NCI-H1930 (cell line): ENCODE results near the gene CAB39.
"Not testable (repeated sequence)": the region's sequence is repeated elsewhere in the genome, so short reads cannot be mapped to it uniquely, and the experiment has no call there.

Experiments
- DNase-seq, 2 experiments: peaks; one replicate each; lab custom pipeline; 2025; lab: John Stamatoyannopoulos, UW

Gene CAB39

DNA sequence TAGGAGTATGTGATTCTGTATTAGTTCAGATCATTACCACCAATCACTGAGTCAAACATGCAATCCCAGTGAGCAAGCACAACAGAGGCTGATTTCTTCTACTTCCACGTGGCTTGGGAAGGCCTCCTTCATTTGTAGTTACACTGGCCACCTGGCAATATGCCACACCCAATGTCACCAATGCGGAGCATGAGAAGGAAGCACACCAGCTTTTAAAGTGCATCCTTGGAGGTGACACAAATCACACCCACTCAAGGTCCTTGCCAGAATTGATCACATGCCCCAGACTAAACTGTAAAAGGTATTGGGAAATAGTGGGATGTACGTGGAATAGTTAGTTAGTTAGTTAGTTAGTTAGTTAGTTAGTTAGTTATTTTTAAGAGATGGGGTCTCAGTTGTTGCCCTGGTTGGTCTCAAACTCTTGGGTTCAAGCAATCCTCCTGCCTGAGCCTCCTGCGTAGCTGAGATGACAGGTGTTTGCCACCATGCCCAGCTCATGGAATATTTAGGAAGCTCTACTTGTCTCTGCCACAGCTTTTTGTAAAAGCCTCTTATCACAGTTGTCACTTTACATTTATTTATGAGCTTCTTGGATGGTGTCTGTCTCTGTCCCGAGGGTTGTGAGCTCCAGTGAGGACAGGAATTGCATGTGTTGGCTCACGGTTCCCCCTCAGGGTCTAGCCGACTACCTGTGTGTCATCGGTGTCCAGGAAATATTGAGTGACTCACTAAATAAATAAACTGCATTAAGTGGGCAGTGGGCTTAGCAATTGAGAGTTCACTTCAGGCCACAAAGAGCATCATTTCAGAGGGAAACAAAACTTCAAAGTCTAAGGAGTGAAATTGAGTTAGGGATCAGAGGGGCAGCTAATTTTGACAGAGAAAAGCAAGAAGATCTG lies 28.1 kb upstream of the CAB39 start:
- no peak for DNase-seq

DNA sequence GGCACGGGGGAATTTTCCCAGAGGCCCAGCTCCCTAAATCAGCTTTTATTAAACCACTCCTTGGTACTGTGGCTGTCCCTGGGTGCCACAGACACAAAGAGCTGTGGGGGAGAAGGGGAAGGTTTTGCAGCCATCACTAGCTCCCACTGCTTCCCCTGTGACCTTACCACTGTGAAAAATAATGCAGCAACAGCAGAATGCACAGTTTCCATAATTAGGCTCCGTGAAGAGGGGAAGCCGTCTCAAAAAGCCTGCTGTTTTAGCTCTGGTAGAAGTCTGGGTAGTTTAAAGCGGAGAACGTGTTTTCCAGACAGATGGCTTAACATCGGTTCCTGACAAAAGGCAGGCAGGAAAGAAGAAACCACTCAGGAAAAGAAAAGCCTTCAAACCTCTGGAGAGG lies 27.5 kb upstream of the CAB39 start:
- DNase-seq, result no peak

DNA sequence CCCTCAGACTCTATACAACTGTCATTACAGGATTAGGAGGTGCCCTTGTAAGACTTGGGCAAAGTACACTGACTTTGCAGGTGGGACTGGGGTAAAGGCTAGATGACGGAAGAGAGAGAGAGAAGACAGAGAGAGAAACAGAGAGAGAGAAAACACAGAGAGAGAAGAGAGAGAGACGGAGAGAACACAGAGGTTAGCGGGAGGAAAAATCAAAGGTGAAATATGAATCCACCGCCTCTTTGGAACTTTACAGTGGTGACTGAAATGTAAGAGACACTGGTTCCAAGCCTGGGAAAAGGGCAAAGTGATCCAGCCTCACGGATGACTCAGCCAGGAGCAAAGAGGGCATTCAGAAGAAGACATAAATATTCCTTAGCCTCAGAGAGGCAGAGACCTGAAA lies 25.1 kb upstream of the CAB39 start:
- DNase-seq, result no peak

DNA sequence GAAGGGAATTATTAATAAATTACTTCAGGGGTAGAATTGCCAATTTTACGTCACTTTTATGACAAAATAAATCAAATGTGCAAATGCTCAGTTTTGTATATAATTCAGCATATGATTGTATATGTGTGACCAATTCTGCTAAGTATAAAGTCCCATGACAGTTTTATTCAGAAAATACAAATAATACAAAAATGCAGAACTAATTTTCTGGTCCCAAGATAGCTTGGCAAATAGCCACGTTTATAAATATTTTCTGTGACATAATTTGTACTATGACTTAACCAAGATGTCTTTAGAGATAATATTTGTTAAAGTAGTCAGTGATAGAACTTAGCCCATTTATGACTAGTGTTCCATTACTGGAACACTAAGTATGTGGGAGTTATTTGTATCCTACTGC lies 24.2 kb upstream of the CAB39 start:
- no peak for DNase-seq

DNA sequence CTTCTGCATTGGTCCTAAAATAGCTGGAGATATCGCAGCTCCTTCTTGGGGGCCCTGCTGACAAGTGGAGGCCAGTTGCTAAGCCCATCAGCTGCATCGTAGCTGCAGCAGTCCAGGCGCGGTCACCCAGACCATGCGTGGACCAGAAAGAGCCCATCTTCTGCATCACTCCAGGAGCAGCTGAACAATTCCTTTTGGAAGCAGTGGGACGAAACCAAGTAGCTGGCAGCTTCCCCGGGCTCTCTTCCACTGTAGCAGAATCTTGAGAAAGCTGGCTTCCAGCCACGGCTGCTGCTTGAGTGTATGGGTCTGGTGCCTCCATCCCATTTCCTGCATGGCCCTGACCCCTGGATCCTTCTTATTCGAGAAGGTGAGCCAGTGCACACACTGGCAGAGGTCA lies 22.2 kb upstream of the CAB39 start:
- DNase-seq, result no peak

DNA sequence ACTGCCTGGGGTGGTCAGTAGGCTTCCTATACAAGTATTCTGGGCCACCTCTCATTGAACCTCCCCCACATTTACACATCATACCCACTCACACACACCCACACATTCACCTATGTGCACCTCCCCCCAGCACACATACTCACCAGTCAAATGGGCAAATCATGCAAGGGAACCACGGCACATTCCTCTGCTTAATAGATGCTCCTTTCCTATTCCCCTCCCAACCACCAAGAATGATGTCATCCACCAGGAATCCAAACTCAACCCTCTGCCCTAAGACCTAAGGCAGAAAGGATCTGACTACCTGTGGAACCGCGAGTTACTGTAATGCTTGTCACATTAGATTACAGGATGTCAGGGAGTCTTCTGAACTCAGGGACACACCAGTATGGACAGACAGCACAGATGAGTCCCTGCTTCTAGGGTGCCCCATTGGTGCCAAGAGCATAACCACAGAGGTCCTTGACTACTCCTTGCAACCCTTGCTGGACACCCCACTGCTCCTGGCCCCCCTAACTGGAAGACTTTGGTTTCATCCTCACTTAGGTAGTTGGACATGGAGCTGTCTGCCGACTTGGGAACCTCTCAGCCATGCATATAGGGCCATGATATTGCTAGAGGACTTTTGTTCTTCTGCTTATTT lies 21.5 kb upstream of the CAB39 start:
- DNase-seq, result no peak

DNA sequence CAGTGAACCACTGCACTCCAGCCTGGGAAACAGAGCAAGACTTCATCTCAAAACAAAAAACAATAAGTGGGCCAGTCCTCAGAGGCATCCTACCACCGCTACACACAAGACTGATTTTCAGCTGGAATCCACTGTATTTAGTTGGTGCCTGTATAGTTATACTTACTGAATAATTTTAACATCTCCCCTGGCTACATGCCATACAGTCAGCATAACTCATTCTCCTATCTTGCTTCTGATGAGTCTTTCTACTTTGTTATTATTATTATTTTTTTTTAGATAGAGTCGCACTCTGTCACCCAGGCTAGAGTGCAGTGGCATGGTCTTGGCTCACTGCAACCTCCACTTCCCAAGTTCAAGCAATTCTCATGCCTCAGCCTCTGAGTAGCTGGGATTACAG lies 19.9 kb upstream of the CAB39 start:
- DNase-seq, result no peak

DNA sequence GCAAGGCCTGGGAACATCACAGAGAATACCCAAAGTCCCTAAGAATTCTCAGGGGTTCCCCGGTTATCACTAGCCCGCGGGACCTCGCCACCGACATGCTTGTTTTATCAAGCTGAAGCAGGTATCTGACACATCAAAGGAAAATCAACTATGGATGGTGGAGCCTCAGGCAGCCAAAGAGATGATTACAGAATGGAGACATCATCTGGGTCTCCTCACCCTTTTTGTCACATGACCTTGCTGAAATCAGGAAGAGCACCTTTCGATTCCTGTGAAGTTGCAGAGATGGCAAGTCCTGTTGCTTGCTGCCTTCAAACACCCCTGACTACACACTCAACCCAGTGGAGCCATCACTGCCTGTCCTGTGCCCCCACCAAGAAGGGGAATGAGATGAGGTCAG lies 19.2 kb upstream of the CAB39 start:
- DNase-seq, result no peak

DNA sequence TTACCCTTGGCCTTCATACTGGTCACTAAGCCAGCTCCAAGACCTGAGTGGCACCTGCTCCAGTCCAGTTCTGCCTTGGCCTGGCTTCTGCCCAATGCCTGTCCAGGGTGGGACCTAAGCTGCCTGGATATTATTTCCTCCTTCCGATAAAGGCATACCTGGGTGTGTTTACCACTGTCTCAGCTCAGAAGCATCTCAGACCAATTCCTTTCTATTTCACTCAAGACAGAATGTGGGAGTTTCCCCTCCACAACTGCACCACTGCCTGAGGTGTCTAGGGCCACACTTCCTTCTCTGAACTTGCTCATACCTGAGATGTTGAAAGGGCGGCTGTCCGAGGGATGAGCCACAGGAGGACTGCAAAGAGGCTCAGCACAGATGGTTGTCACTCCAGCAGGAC lies 18.4 kb upstream of the CAB39 start:
- DNase-seq, result no peak

DNA sequence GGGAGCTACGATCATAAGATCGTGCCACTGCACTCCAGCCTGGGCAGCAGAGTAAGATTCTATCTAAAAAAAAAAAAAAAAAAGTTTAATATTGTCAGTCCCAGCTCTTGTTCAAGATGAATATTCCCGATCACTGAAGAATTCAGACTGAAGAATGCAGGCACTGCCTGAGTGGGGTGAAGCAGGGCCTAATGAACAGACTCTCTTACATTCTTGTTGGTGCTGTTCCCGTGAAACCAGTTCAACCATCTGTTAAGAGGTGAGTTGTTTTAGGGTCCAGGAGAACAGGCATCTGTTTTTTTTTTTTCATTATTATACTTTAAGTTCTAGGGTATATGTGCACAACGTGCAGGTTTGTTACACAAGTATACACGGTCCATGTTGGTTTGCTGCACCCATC lies 17.1 kb upstream of the CAB39 start:
- DNase-seq, result no peak

DNA sequence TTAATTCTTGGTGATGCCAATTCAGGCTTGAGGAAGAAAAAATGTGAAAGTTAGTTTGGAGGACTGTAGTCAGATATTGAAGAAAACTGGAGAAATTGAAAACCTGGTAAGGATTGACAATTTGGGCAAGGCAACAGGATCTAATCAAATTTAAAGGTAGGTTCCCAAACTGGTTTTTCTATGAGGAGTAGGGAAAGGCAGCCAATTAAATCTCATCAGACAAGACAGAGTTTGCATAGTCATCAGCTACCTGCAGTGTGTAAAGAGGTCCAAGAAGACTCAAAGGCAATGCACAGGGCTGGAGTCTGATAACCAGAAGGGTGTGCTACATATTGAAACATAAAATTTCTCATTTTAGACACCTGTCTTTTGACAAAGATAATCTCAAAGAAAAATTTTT lies 16.0 kb upstream of the CAB39 start:
- no peak for DNase-seq

DNA sequence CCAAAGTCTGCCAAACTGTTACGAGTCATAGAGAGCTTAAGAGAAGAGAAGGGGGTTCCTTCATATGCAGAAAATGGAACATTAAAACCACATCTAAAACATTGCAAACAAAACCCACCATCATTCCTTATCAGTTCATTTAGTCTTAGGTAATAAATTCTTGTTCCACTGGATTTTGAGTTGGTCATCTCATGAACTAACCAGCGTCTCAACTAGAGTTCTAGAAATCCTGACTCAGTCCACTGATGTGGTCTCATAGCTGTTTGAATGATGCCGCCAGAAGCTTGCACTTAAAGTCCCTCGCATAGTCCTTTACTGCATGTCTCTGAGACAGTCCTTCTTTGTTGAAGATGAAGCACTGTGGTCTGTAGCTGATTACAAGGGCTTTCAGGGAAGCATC lies 15.0 kb upstream of the CAB39 start:
- no peak for DNase-seq

DNA sequence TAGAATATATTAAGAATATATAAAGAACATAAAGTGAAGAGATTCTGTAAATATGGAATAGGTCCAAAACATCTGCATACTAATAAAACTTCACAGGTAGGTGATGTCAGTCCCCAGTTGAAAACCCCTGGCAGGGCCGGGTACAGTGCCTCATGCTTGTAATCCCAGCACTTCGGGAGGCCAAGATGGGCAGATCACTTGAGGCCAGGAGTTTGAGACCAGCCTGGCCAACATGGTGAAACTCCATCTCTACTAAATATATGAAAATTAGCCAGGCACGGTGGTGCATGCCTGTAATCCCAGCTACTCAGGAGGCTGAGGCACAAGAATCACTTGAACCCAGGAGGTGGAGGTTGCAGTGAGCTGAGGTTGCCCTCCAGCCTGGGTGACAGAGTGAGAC lies 13.9 kb upstream of the CAB39 start:
- not testable (repeated sequence) for DNase-seq

DNA sequence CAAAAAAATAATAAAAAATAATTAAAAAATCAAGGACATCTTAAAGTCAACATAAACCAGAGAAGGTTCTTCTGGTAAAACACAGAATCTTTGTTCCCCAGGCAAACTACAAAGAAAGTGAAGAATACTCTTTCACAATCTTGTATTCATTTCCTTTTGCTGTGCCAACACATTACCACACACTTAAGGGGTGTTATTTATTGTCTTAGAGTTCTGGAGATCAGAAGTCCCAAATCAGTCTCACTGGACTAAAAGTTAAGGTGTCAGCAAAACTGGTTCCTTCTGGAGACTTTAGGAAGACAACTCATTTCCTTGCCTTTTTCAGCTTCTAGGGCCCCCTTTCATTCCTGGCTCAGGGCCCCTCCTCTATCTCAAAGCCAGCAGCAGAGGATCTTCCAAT lies 12.2 kb upstream of the CAB39 start:
- no peak for DNase-seq

DNA sequence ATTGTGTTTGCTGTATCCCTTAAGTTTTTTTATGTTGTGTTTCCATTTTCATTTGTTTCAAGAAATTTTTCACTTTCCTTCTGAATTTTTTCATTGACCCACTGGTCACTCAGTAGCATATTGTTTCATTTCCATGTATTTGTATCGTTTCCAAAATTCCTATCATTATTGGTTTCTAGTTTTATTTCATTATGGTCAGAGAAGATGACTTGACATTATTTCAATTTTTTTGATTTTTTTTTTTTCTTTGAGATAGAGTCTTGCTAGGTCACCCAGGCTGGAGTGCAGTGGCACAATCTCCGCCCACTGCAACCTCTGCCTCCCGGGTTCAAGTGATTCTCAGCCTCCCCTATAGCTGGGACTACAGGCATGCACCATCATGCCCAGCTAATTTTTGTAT lies 11.3 kb upstream of the CAB39 start:
- no peak for DNase-seq

DNA sequence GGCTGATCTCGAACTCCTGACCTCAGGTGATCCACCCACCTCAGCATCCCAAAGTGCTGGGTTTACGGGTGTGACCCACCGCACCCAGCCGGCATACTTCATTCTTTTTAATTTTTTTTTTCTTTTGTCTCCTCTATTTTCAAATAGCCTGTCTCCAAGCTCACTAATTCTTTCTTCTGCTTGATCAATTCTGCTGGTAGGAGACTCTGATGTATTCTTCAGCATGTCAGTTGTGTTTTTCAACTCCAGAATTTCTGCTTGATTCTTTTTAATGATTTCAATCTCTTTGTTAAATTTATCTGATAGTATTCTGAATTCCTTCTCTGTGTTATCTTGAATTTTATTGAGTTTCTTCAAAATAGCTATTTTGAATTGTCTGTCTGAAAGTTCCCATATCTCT lies 10.2 kb upstream of the CAB39 start:
- not testable (repeated sequence) for DNase-seq

DNA sequence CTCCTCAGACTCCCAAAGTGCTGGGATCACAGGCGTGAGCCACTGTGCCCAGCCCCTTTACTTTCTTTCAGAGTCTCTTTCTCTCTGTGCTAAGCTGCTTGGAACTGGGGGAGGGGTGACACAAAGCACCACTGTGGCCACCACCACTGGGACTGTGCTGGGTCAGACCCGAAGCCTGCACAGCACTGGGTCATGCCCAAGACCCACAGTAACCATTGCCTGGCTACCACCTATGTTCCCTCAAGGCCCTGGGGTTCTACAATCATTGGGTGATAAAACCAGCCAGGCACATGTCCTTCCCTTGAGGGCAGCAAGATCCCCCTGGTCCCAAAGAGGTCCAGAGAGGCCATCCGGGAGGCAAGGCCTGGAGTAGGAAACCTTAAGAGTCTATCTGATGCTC lies 9.1 kb upstream of the CAB39 start:
- no peak for DNase-seq

DNA sequence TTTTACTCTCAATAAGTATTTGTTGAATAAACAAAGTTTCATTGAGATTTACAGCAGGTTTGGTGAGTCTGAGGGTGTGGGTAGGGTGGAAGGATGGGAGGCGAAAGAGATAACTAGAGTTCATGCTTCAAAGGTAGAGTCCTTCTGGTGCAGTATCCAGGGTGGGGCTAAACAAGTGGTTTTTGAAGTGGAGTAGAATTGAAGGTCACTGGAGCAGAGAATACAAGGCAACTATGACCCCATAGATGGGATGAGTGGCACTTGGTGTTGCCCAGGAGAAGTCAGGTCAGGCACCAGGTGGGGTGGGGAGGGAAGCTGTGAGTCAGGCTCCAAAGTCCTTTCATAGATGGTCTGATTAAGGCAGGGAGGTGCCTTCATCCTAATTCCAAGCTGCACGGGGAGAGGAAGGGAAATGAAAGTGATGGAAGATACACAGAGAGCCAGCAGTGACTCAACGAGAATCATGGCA lies 6.6 kb upstream of the CAB39 start:
- DNase-seq, result no peak

DNA sequence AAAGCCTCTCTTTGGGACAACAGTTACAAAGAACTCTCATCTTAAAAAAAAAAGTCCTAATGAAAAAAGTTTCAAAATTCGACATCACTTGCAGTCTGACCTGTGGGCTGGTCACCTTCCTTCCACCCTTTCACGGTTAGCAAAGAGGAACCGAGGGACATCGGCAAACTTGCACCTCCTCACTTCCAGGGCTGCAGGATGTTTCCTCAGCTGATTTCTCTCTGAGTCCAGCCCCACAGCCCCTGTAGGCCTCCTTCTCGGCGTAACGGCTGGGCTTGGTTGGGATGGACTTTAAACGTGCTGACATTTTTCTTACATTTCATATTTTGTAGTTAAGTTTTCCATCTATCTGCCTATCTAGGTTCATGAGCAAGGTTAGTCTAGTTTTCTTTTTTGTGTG lies 5.7 kb upstream of the CAB39 start:
- no peak for DNase-seq

DNA sequence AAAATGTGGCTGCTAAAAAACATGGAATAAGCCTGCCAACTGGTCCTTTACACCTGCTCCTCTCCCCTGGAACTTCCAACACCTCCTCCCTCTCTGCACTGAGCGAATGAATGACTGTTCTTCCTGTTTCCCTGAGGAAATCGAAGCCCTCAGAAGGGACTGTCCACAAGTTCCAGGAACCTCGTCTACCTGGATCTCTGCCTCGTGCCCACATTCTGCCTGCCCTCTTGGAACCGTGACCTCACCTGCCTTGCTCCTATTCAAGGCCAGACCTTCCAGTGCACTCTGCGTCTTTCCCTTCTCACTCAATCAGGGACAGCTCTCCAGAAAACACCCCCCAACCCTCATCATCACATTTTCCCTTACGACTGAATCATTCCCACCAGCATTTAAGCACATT lies 4.4 kb upstream of the CAB39 start:
- DNase-seq, result no peak

DNA sequence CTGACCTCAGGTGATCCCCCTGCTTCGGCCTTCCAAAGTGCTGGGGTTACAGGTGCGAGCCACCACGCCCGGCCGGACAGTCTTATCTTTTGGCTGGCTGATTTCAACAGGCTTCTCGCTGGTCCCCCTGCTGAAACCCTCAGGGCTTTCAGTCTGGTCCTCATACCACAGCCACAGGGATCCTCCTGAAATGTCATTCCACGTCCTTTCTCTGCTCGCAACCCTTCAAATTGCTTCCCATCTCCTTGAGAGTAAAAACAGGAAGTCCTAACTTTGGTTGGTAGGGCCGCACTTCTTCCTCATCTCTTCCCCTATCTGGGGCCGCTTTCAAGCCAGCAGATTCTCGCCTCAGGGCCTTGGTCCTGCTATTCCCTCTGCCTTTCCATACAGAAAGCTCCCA lies 1.4 kb upstream of the CAB39 start:
- no peak for DNase-seq

DNA sequence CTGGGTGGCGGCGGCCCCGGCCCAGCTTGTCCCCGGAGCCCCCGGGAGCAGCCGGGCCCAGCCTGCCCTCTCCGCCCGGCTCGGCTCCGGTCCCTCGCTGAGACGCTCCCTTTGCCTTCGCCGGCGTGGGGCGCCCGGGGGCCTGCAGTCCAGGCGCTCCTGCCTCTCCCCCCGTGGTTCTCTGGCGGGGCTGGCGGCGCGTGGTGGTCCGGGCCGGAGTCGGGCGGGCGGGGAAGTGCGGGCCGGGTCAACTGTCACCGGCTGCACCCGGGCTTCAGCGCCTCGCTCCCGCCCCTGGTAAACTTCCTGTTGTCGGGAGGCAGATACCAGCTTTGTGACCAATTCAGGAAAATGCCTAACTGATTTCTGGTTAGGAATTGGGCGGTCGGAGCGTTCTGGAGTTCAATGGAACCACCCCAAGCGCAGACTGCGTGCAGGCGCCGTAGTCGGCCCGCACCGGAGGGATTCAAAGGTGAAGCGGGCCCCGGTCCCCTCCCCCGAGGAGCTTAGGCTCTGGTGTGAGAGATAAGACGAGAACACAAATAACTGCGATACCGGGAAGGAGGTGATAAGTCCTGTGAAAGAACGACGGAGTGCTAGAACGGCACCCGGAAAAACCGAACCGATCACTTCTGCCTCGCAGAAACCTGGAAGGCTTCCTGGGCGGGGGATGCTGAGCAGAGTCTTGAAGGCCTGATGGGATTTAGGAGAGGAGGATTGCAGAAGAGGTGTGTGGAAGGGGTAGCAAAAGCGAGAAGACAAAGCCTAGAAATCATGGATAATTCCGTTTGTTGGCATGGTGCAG lies 891 bp downstream of the CAB39 start:
- no peak for DNase-seq

DNA sequence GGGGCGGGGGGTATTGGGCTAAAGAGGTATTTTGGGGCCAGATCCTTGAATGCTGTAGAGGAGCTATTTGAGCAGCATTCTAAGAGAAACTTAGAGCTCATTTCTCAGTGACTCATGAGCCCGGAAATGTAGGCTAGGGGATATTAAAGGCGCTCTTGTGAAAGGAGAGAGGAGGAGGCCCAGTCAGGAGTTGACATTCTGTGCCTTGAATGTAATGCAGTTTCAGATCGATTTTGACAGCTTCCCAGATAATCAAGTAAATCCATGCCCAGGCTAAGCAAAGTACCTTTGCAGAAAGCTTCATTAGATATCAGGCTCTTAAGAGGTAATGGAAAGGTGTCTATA lies 1.5 kb downstream of the CAB39 start:
- DNase-seq, result no peak
